SU-DHL-6 (cell line): Measurements from ENCODE around the gene RB1.

Experiments
- CTCF ChIP-seq: fragments of 200-600 bp; sonication (generic); IDR thresholded peaks from one replicate; pipeline ENCODE4 v1.5.1; 2017; ENCODE audit warnings: antibody characterized with exemption, mild to moderate bottlenecking, low read length, moderate library complexity; ENCODE audit not compliant: insufficient read depth, poor library complexity, severe bottlenecking
- EZH2phosphoT487 ChIP-seq: fragments of 200-600 bp; sonication (generic), shearing (Covaris generic); conservative IDR thresholded peaks from 2 replicates; pipeline ENCODE4 v1.6.1; 2018; ENCODE audit warnings: mild to moderate bottlenecking, antibody characterized with exemption, low read length, moderate library complexity, mixed read lengths

- TF ChIP-seq CTCF: no peak
- TF ChIP-seq EZH2phosphoT487: no peak
Observed at GRCh38 chr13:48477191-48477855, 173.8 kb downstream of the RB1 start.
